ENCODE data around the gene ALLC.

DNA sequence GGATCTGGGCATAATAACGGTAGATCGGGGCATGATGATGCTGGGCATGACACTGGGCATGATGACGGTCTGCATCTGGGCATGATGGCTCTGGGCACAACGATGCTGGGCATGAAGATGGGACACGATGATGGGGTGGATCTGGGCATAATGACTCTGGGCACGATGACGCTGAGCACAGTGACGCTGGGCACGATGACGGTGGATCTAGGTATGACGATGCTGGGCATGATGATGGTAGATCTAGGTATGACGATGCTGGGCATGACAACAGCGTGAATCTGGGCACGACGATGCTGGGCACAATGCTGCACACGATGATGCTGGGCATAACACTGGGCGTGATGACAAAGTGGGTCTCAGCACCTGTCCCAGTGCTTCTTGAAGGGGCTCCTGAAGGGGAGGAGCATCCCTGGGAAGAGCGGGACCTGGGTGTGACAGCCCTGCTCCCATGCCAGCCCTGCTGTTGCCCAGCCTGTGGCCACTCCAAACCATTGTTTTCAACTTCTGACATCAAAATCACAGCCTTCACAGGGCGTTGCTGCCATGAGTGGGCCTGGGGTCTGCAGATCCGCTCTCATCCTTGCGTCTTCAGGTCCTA lies 30.4 kb upstream of the ALLC start:
- no peak for TF ChIP-seq CTCF (conservative IDR thresholded peaks at IDR 0.05; ENCODE audit: low read length)
- no peak for TF ChIP-seq EZH2phosphoT487 (IDR thresholded peaks at IDR 0.05; ENCODE audit: borderline replicate concordance)

All from Loucy (cell line).